K562 (cell line): ENCODE measurements around the gene TFPT. TPM values are rescaled to one million over a fixed set of nuclear protein-coding genes. Genes with fewer than 3 reads are reported as not detected.
A peak's percentile ranks its signal among the peaks of the same experiment; 100 is the strongest.

Experiments
- HDAC3 ChIP-seq: fragments of 450-650 bp; IDR thresholded peaks from 2 replicates; pipeline ENCODE4 v1.6.1; 2018; ENCODE audit warnings: borderline replicate concordance, mild to moderate bottlenecking, moderate library complexity; ENCODE audit not compliant: partially characterized antibody
- HOMEZ ChIP-seq: fragments of 250-450 bp; sonication (Bioruptor Pico); IDR thresholded peaks from 2 replicates; pipeline ENCODE4 v1.4.0; 2020; ENCODE audit warnings: mild to moderate bottlenecking, moderate library complexity
- HSF4 ChIP-seq: fragments of 250-450 bp; sonication (Bioruptor Pico); IDR thresholded peaks from 2 replicates; pipeline ENCODE4 v2.1.2; 2022; ENCODE audit warnings: mild to moderate bottlenecking, moderate library complexity, borderline replicate concordance
- MCM7 ChIP-seq, 2 experiments: fragments of 450-650 bp; IDR thresholded peaks; 2 replicates each; pipeline ENCODE4 v1.6.1; 2016 to 2018
- NR2C1 ChIP-seq, 2 experiments: fragments of 450-650 bp; IDR thresholded peaks; 2 replicates each; pipeline ENCODE4 v1.6.1; 2017; ENCODE audit warnings: mild to moderate bottlenecking in 2 of 2, antibody characterized with exemption in 1 of 2, inconsistent platforms in 1 of 2, missing compliant biosample characterization in 1 of 2, missing genetic modification characterization in 1 of 2
- PHB ChIP-seq: fragments of 250-450 bp; sonication (Bioruptor Pico); IDR thresholded peaks from 2 replicates; pipeline ENCODE4 v1.5.0; 2021
- PHF21A ChIP-seq: fragments of 450-650 bp; IDR thresholded peaks from 2 replicates; pipeline ENCODE4 v1.6.1; 2017; ENCODE audit warnings: low read depth, borderline replicate concordance
- POLR2H ChIP-seq: IDR thresholded peaks from 2 replicates; pipeline ENCODE4 v1.6.1; 2016; ENCODE audit warnings: missing genetic modification characterization, low read depth, mild to moderate bottlenecking, control low read depth, missing compliant biosample characterization, moderate library complexity
- SRSF9 ChIP-seq: fragments of 200-400 bp; formaldehyde crosslinking; IDR thresholded peaks from 2 replicates; pipeline ENCODE4 v1.6.1; 2017; ENCODE audit warnings: low read depth, low read length, borderline replicate concordance
- TARDBP ChIP-seq: fragments of 450-650 bp; IDR thresholded peaks from 2 replicates; pipeline ENCODE4 v1.6.1; 2016
- TCF7L2 ChIP-seq: fragments of 150-350 bp; IDR thresholded peaks from 2 replicates; pipeline ENCODE4 v1.6.1; 2016; ENCODE audit warnings: low read depth, mild to moderate bottlenecking, low read length, moderate library complexity
- TGIF2 ChIP-seq: sonication (generic); formaldehyde crosslinking; IDR thresholded peaks from 2 replicates; pipeline ENCODE4 v1.8.1; 2022; ENCODE audit warnings: mild to moderate bottlenecking, missing genetic modification reagents, moderate library complexity
- YY1 ChIP-seq, 3 experiments: IDR thresholded peaks; 2 replicates each; pipeline ENCODE4 v1.6.1; 2011; ENCODE audit warnings: low read length in 2 of 3, mild to moderate bottlenecking in 2 of 3, moderate library complexity in 2 of 3, borderline replicate concordance in 1 of 3, control low read depth in 1 of 3, low read depth in 1 of 3; ENCODE audit not compliant: insufficient read depth in 3 of 3, insufficient replicate concordance in 2 of 3, control insufficient read depth in 1 of 3, insufficient read length in 1 of 3; ENCODE audit errors: extremely low read depth in 1 of 3
- ZBTB33 ChIP-seq: sonication (generic); formaldehyde crosslinking; IDR thresholded peaks from 2 replicates; pipeline ENCODE4 v1.8.1; 2023; ENCODE audit warnings: mild to moderate bottlenecking, missing genetic modification reagents
- ZKSCAN1 ChIP-seq: fragments of 150-350 bp; IDR thresholded peaks from 2 replicates; pipeline ENCODE4 v1.6.1; 2016; ENCODE audit warnings: low read depth, low read length
- ZMIZ1 ChIP-seq, 2 experiments: fragments of 150-350 bp in 1 of 2; IDR thresholded peaks; 2 replicates each; pipeline ENCODE4 v1.6.1; 2012 to 2016; ENCODE audit warnings: low read depth in 2 of 2, low read length in 2 of 2, mild to moderate bottlenecking in 1 of 2, moderate library complexity in 1 of 2
- ZNF174 ChIP-seq: fragments of 250-450 bp; sonication (Bioruptor Pico); IDR thresholded peaks from 2 replicates; pipeline ENCODE4 v1.4.0; 2020; ENCODE audit warnings: mild to moderate bottlenecking
- polyA plus RNA-seq, 8 experiments: library from polyadenylated mRNA; depleted of rRNA in 4 of 8; stranded (reverse) in 5 of 8; unstranded in 3 of 8; fragments of >200 nt; fragmentation: Nextera tagmentation in 2 of 8; fragmentation: Illumina TruSeq in 1 of 8; extraction: Ambion mirVana in 2 of 8; extraction: Trizol in 1 of 8; gene quantifications; 2 replicates each; pipeline versions ENCODE4 v1.2.1 to v1.2.3, GENCODE V29; 2011 to 2014; ENCODE audit warnings: inconsistent platforms in 1 of 8, missing spikeins in 1 of 8
- total RNA-seq, 7 experiments: library from RNA; depleted of rRNA in 6 of 7; stranded (reverse); fragments of >200 nt in 6 of 7; fragmentation: Illumina TruSeq in 2 of 7; extraction: Trizol in 2 of 7; gene quantifications; 2 replicates each; pipeline versions ENCODE4 v1.2.1 to v1.2.3, GENCODE V29; 2011 to 2021; ENCODE audit warnings: low replicate concordance in 1 of 7

The TFPT gene
- total and polyA plus RNA-seq, 9 of the 15 experiments (the other 6 are each of a cell fraction or from before 2014, with no cell fraction given), result 0.72 to 16.4 (median 9.2) TPM

GRCh38 chr19:54115109-54116063, at the start of gene TFPT, which contains the start of gene PRPF31 (continued):
- TF ChIP-seq ZMIZ1 (IDR thresholded peaks at IDR 0.05; ENCODE audit: low read depth in 2 of 2, low read length in 2 of 2), result 0 out of 4 replicates have a peak, but pooled peaks of 1 of the 2 experiments have one; percentile 56
- TF ChIP-seq TCF7L2, result no peak
- TF ChIP-seq NR2C1 (IDR thresholded peaks at IDR 0.05), result peak; percentile 86
- peak; percentile 88 for TF ChIP-seq NR2C1 (tag; IDR thresholded peaks at IDR 0.05)
- TF ChIP-seq HSF4 (CRISPR knock-in tag), result peak; percentile 27; the same call in 1 of the 2 replicates
- peak; percentile 78 for TF ChIP-seq POLR2H (tag)
- TF ChIP-seq HOMEZ (CRISPR knock-in tag), result no peak
- peak; percentile 29; the same call in 1 of the 2 replicates for TF ChIP-seq ZBTB33
- no peak; the same call in 1 of the 2 replicates for TF ChIP-seq PHB (CRISPR knock-in tag)
- TF ChIP-seq SRSF9, result no peak
- no peak for TF ChIP-seq MCM7 (IDR thresholded peaks at IDR 0.05)
- TF ChIP-seq TARDBP, result no peak
- peak in 2 of 3 experiments; percentile 7 to 48 for TF ChIP-seq YY1 (IDR thresholded peaks at IDR 0.05; ENCODE audit: borderline replicate concordance in 1 of 3, control insufficient read depth in 1 of 3, extremely low read depth in 1 of 3, insufficient read depth in 3 of 3, insufficient read length in 1 of 3, insufficient replicate concordance in 2 of 3, low read depth in 1 of 3, low read length in 2 of 3)
- TF ChIP-seq TGIF2 (CRISPR knock-in tag), result no peak
- peak; percentile 52; the same call in 1 of the 2 replicates for TF ChIP-seq PHF21A
- peak; percentile 28 for TF ChIP-seq HDAC3
- peak; percentile 98 for TF ChIP-seq ZKSCAN1
- no peak for TF ChIP-seq ZNF174 (CRISPR knock-in tag)
